Endodermal cell (in vitro differentiated cells): ENCODE results near the gene EHD4. TPM values are rescaled to one million over a fixed set of nuclear protein-coding genes. Genes with fewer than 3 reads are reported as not detected.

ENCODE experiments used
- DNase-seq: peaks from one replicate; pipeline ENCODE4 v3.0.0-alpha.2; 2017
- H3K27ac ChIP-seq: 2 replicates; pipeline ENCODE4 v1.5.1; 2013; ENCODE audit warnings: mild to moderate bottlenecking, low read depth, low read length, moderate library complexity
- H3K27me3 ChIP-seq: 2 replicates; pipeline ENCODE4 v1.6.1; 2013; ENCODE audit warnings: mild to moderate bottlenecking, low read length, moderate library complexity; ENCODE audit not compliant: insufficient read depth, control insufficient read depth, poor library complexity, severe bottlenecking
- H3K36me3 ChIP-seq: 2 replicates; pipeline ENCODE4 v1.7.0; 2013; ENCODE audit warnings: mild to moderate bottlenecking, low read length, moderate library complexity; ENCODE audit not compliant: control insufficient read depth, insufficient read depth
- H3K4me1 ChIP-seq: one replicate; pipeline ENCODE4 v1.7.0; 2013; ENCODE audit warnings: low read length; ENCODE audit not compliant: control insufficient read depth, insufficient read depth
- H3K4me3 ChIP-seq: 2 replicates; pipeline ENCODE4 v1.5.1; 2013; ENCODE audit warnings: mild to moderate bottlenecking, low read length, moderate library complexity
- H3K9ac ChIP-seq: 2 replicates; pipeline ENCODE4 v1.6.1; 2013; ENCODE audit warnings: mild to moderate bottlenecking, low read length, moderate library complexity; ENCODE audit not compliant: poor library complexity, severe bottlenecking; ENCODE audit errors: extremely low read depth
- H3K9me3 ChIP-seq: 2 replicates; pipeline ENCODE4 v1.6.1; 2013; ENCODE audit warnings: mild to moderate bottlenecking, low read length, moderate library complexity; ENCODE audit not compliant: control insufficient read depth
- H3K27ac Mint-ChIP-seq: 2 replicates; pipeline ENCODE4 v1.8.0; 2020; ENCODE audit warnings: mixed read lengths
- H3K27me3 Mint-ChIP-seq: 2 replicates; pipeline ENCODE4 v1.8.0; 2021; ENCODE audit warnings: mild to moderate bottlenecking, mixed read lengths; ENCODE audit not compliant: insufficient read depth
- H3K36me3 Mint-ChIP-seq: 2 replicates; pipeline ENCODE4 v1.8.0; 2020; ENCODE audit warnings: low read depth, mixed read lengths
- H3K4me1 Mint-ChIP-seq: 2 replicates; pipeline ENCODE4 v1.8.0; 2020; ENCODE audit warnings: mixed read lengths
- H3K4me3 Mint-ChIP-seq: 2 replicates; pipeline ENCODE4 v1.8.0; 2020; ENCODE audit warnings: mild to moderate bottlenecking, moderate library complexity, mixed read lengths
- H3K9me3 Mint-ChIP-seq: 2 replicates; pipeline ENCODE4 v1.8.0; 2020; ENCODE audit warnings: mild to moderate bottlenecking, mixed read lengths
- WGBS, 2 experiments: methylation state at CpG; one replicate each; pipeline versions ENCODE4 v1.1.5 to v1.1.7; 2013; ENCODE audit warnings: missing lambda C conversion rate in 2 of 2, mixed read lengths in 1 of 2; ENCODE audit not compliant: insufficient coverage in 1 of 2, insufficient read length in 1 of 2; 5-methylcytosine and 5-hydroxymethylcytosine counted together
- total RNA-seq, 2 donors: library from RNA; stranded (reverse); fragmentation: NEBNext Ultra II Directional in 1 of 2; extraction: Animal tissue kit (Norgen Biotek cat#: 25700) in 1 of 2; gene quantifications; 2 replicates in 1 of 2; 3 replicates in 1 of 2; pipeline ENCODE4 v1.2.1, GENCODE V29; 2021
- TF ChIP-seq, protein P1 (sequence below): fragments of 200-600 bp; sonication (generic); conservative IDR thresholded peaks from 2 replicates; pipeline ENCODE4 v1.5.0; 2021; ENCODE audit warnings: antibody characterized with exemption, mild to moderate bottlenecking

Gene EHD4
- total RNA-seq, 2 donors from 2014 or later: 16.9 to 17.3 TPM

DNA sequence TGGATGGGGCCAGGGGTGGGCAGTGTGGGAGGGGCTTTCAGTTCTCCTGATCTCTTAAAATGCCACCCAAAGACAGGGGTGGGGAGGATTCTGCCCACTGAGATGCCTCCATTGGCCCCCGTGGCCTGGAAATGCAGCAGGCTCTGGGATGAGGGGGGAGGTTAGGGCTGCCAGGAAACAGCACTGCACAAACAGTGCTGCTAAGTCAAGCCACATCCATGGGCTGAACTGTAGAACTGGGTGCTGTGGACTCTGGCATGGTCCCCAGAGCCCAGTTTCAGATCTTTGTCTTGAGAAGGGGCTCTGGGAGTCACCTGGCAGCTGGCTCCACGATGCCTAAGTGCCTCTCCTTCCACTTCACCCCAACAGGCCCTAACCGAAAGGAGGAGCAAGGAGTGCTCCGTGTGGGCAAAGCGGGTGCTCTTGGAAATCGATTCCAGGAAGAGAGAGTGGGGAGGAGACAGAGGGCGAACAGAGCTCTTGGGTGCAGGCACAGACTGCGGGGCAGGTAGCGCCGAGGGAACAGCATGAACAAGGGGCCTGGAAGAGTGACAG, 40.6 kb upstream of the EHD4 start:
- DNase-seq: no peak
- Histone ChIP-seq H3K4me1 (no peaks in the 10 kb centered on the region), H3K36me3 (no peaks in the 10 kb centered on the region), H3K27ac (no peak overlapping the region), H3K4me3 (no peak overlapping the region), H3K9me3 (no peaks in the 10 kb centered on the region), H3K27me3 (no peaks in the 10 kb centered on the region), H3K9ac (no peak overlapping the region)
- no peak overlapping the region for H3K27ac Mint-ChIP-seq
- WGBS, 2 experiments: 89 to 95% methylated on average over 3 to 10 of the region's 10 CpGs
- H3K36me3 Mint-ChIP-seq: no peaks in the 10 kb centered on the region
- H3K27me3 Mint-ChIP-seq: peaks cover 2% of the 10 kb centered on the region
- H3K4me3 Mint-ChIP-seq: no peak overlapping the region
- H3K9me3 Mint-ChIP-seq: no peaks in the 10 kb centered on the region
- peaks cover 6% of the 10 kb centered on the region for H3K4me1 Mint-ChIP-seq
- TF ChIP-seq, protein P1, sequence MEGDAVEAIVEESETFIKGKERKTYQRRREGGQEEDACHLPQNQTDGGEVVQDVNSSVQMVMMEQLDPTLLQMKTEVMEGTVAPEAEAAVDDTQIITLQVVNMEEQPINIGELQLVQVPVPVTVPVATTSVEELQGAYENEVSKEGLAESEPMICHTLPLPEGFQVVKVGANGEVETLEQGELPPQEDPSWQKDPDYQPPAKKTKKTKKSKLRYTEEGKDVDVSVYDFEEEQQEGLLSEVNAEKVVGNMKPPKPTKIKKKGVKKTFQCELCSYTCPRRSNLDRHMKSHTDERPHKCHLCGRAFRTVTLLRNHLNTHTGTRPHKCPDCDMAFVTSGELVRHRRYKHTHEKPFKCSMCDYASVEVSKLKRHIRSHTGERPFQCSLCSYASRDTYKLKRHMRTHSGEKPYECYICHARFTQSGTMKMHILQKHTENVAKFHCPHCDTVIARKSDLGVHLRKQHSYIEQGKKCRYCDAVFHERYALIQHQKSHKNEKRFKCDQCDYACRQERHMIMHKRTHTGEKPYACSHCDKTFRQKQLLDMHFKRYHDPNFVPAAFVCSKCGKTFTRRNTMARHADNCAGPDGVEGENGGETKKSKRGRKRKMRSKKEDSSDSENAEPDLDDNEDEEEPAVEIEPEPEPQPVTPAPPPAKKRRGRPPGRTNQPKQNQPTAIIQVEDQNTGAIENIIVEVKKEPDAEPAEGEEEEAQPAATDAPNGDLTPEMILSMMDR: no peak

DNA sequence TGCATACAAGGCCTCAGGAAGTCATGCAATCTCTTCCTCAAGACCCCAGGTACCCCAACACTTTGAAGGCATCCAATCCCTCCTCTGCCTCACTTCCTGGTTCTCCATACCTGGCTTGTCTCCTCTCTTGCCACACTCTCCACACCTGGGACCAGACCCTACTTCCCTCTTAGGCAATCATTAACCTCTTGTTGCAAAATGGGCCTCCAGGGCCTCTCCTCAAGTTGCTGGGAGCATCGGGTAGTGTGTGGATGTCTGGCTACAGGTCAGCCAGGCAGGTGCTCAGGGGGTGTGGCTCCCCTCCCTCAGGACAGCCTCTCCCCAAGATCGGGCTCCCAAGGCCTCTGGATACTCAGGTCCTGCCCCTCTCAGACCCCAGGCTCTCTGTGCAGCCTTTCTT, 39.9 kb upstream of the EHD4 start:
- Mint-ChIP-seq H3K27ac (no peak overlapping the region), H3K4me3 (no peak overlapping the region), H3K36me3 (no peaks in the 10 kb centered on the region), H3K4me1 (peaks cover 6% of the 10 kb centered on the region), H3K27me3 (peaks cover 6% of the 10 kb centered on the region), H3K9me3 (no peaks in the 10 kb centered on the region)
- no peaks in the 10 kb centered on the region for H3K9me3 ChIP-seq
- 87 to 100% methylated on average over 1 to 2 of the region's 2 CpGs for WGBS, 2 experiments
- no peaks in the 10 kb centered on the region for H3K36me3 ChIP-seq
- no peak for DNase-seq
- no peak overlapping the region for H3K27ac ChIP-seq
- H3K4me3 ChIP-seq: no peak overlapping the region
- TF ChIP-seq, protein P1: no peak
- H3K9ac ChIP-seq: no peak overlapping the region
- H3K27me3 ChIP-seq: no peaks in the 10 kb centered on the region
- H3K4me1 ChIP-seq: no peaks in the 10 kb centered on the region

DNA sequence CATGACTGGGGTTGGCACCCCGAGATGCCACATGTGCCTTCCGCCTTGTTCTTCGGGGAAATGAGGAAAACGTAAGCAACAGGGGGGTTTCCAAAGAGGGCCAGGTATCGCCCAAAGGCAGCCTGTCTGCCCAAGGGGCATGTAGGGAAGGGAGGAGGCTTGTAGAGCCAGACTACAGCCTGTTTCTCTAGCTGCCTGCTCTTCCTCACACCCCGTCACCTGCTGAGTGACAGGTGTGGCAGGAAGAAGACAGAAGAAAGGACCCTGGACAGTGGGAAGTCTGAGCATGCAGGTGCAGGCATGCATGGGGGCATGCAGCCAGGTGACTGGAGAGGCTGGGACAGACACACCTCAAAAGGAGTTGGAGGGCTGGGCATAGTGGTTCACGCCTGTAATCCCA, 38.7 kb upstream of the EHD4 start:
- no peak overlapping the region for H3K27ac Mint-ChIP-seq
- no peaks in the 10 kb centered on the region for H3K36me3 ChIP-seq
- no peak overlapping the region for H3K4me3 Mint-ChIP-seq
- peaks cover 6% of the 10 kb centered on the region for H3K4me1 Mint-ChIP-seq
- no peaks in the 10 kb centered on the region for H3K9me3 ChIP-seq
- no peak overlapping the region for H3K9ac ChIP-seq
- no peaks in the 10 kb centered on the region for H3K36me3 Mint-ChIP-seq
- TF ChIP-seq, protein P1: no peak
- 81 to 91% methylated on average over 6 to 7 of the region's 7 CpGs for WGBS, 2 experiments
- no peaks in the 10 kb centered on the region for H3K4me1 ChIP-seq
- DNase-seq: no peak
- H3K27me3 Mint-ChIP-seq: peaks cover 9% of the 10 kb centered on the region
- no peak overlapping the region for H3K27ac ChIP-seq
- H3K27me3 ChIP-seq: peaks cover 3% of the 10 kb centered on the region
- H3K9me3 Mint-ChIP-seq: no peaks in the 10 kb centered on the region
- no peak overlapping the region for H3K4me3 ChIP-seq
